HK-2 (cell line): ENCODE data around the gene CHD9NB.
"Not testable (repeated sequence)": the region's sequence is repeated elsewhere in the genome, so short reads cannot be mapped to it uniquely, and the experiment has no call there.

Experiments
- DNase-seq: peaks from one replicate; pipeline ENCODE4 v3.0.0-alpha.2; 2018; ENCODE audit not compliant: unreplicated experiment

Gene CHD9NB

GRCh38 chr16:53083119-53083518 lies 30.4 kb upstream of the CHD9NB start:
- no peak for DNase-seq

- DNase-seq, result no peak
These were observed 29.8 kb upstream of the CHD9NB start for GRCh38 chr16:53082509-53082908.

- no peak for DNase-seq
These were observed 29.1 kb upstream of the CHD9NB start for GRCh38 chr16:53081686-53082407.

GRCh38 chr16:53081032-53081424 lies 28.3 kb upstream of the CHD9NB start:
- no peak for DNase-seq

GRCh38 chr16:53080345-53081031 lies 27.8 kb upstream of the CHD9NB start:
- peak; percentile 13 for DNase-seq

GRCh38 chr16:53078765-53079485 lies 26.2 kb upstream of the CHD9NB start:
- DNase-seq, result no peak

- no peak for DNase-seq
These were observed 25.6 kb upstream of the CHD9NB start for GRCh38 chr16:53078247-53078646.

GRCh38 chr16:53075461-53075860 lies 22.8 kb upstream of the CHD9NB start:
- not testable (repeated sequence) for DNase-seq

- not testable (repeated sequence) for DNase-seq
These were observed 21.6 kb upstream of the CHD9NB start for GRCh38 chr16:53074296-53074695.

- DNase-seq, result no peak
These were observed 20.3 kb upstream of the CHD9NB start for GRCh38 chr16:53073022-53073421.

GRCh38 chr16:53071748-53072301 lies 19.1 kb upstream of the CHD9NB start:
- no peak for DNase-seq

GRCh38 chr16:53069772-53070171 lies 17.1 kb upstream of the CHD9NB start:
- no peak for DNase-seq

- no peak for DNase-seq
These were observed 15.7 kb upstream of the CHD9NB start for GRCh38 chr16:53068423-53068833.

GRCh38 chr16:53067675-53068074 lies 15.0 kb upstream of the CHD9NB start:
- no peak for DNase-seq

GRCh38 chr16:53065461-53066061 lies 12.9 kb upstream of the CHD9NB start:
- no peak for DNase-seq

GRCh38 chr16:53064081-53064578 lies 11.4 kb upstream of the CHD9NB start:
- DNase-seq, result no peak

GRCh38 chr16:53061701-53062159 lies 9.0 kb upstream of the CHD9NB start:
- no peak for DNase-seq

GRCh38 chr16:53061256-53061655 lies 8.6 kb upstream of the CHD9NB start:
- no peak for DNase-seq

GRCh38 chr16:53059672-53060071 lies 7.0 kb upstream of the CHD9NB start:
- DNase-seq, result no peak

GRCh38 chr16:53058882-53059281 lies 6.2 kb upstream of the CHD9NB start:
- no peak for DNase-seq

GRCh38 chr16:53058441-53058840 lies 5.7 kb upstream of the CHD9NB start:
- no peak for DNase-seq

GRCh38 chr16:53057658-53058057 lies 5.0 kb upstream of the CHD9NB start:
- no peak for DNase-seq
